Small intestine (tissue), 7 donors: ENCODE data around the gene ANKLE1. TPM values are rescaled to one million over a fixed set of nuclear protein-coding genes. Genes with fewer than 3 reads are reported as not detected.
A peak's percentile ranks its signal among the peaks of the same experiment; 100 is the strongest.
"Not testable (repeated sequence)": the region's sequence is repeated elsewhere in the genome, so short reads cannot be mapped to it uniquely, and the experiment has no call there.

Experiments
- DNase-seq, 2 donors: peaks; one replicate each; pipeline versions ENCODE4 v3.0.0 to v3.0.0-alpha.2; 2013
- FAIRE-seq: peaks from 2 replicates; lab custom pipeline; 2012; peaks lifted over from hg19 to GRCh38; lab: Jason Lieb, UNC
- H3K27ac ChIP-seq, 3 donors: one replicate each; pipeline ENCODE4 v1.5.1; 2013; ENCODE audit warnings: low read length in 2 of 3, mild to moderate bottlenecking in 2 of 3, control low read depth in 1 of 3, inconsistent platforms in 1 of 3, low read depth in 1 of 3, moderate library complexity in 1 of 3
- H3K27me3 ChIP-seq, 3 donors: one replicate each; pipeline ENCODE4 v1.6.1; 2013; ENCODE audit warnings: low read length in 3 of 3, inconsistent platforms in 1 of 3; ENCODE audit not compliant: control insufficient read depth in 3 of 3, insufficient read depth in 3 of 3
- H3K36me3 ChIP-seq, 3 donors: one replicate each; pipeline ENCODE4 v1.6.1; 2013; ENCODE audit warnings: low read length in 3 of 3, inconsistent platforms in 1 of 3, low read depth in 1 of 3, mild to moderate bottlenecking in 1 of 3, moderate library complexity in 1 of 3; ENCODE audit not compliant: control insufficient read depth in 3 of 3, insufficient read depth in 2 of 3
- H3K4me1 ChIP-seq, 3 donors: one replicate each; pipeline ENCODE4 v1.6.1; 2013; ENCODE audit warnings: low read length in 2 of 3, inconsistent platforms in 1 of 3, low read depth in 1 of 3, mild to moderate bottlenecking in 1 of 3, moderate library complexity in 1 of 3; ENCODE audit not compliant: control insufficient read depth in 3 of 3, insufficient read depth in 2 of 3
- H3K4me3 ChIP-seq, 3 donors: one replicate each; pipeline ENCODE4 v1.5.1; 2013; ENCODE audit warnings: low read length in 3 of 3, control low read depth in 1 of 3, inconsistent platforms in 1 of 3, low read depth in 1 of 3, mild to moderate bottlenecking in 1 of 3, moderate library complexity in 1 of 3
- H3K9me3 ChIP-seq, 2 donors: one replicate each; pipeline ENCODE4 v1.6.1; 2013; ENCODE audit warnings: low read depth in 1 of 2, low read length in 1 of 2; ENCODE audit not compliant: control insufficient read depth in 2 of 2, insufficient read depth in 1 of 2
- WGBS, 3 donors: extraction: QIAGEN DNeasy Blood & Tissue Kit; methylation state at CpG; one replicate each; pipeline ENCODE4 v1.1.7; 2013; 5-methylcytosine and 5-hydroxymethylcytosine counted together
- polyA plus RNA-seq, 4 donors: library from polyadenylated mRNA; stranded (reverse) in 3 of 4; unstranded in 1 of 4; fragments of 200-250 nt in 3 of 4; fragments of 120-200 nt in 1 of 4; gene quantifications; one replicate each; pipeline versions ENCODE4 v1.2.1 to v1.2.3, GENCODE V29; 2013
- donor health status: healthy with polysubstance abuse.
- donor health status: control.
- donor health status: control.
- donor health status: Bipolar disorder and iron deficiency.
- donor health status: healthy.

ANKLE1 gene
- polyA plus RNA-seq, 4 donors, result 0.15 to 0.71 (median 0.22) TPM; not detected in 1

DNA sequence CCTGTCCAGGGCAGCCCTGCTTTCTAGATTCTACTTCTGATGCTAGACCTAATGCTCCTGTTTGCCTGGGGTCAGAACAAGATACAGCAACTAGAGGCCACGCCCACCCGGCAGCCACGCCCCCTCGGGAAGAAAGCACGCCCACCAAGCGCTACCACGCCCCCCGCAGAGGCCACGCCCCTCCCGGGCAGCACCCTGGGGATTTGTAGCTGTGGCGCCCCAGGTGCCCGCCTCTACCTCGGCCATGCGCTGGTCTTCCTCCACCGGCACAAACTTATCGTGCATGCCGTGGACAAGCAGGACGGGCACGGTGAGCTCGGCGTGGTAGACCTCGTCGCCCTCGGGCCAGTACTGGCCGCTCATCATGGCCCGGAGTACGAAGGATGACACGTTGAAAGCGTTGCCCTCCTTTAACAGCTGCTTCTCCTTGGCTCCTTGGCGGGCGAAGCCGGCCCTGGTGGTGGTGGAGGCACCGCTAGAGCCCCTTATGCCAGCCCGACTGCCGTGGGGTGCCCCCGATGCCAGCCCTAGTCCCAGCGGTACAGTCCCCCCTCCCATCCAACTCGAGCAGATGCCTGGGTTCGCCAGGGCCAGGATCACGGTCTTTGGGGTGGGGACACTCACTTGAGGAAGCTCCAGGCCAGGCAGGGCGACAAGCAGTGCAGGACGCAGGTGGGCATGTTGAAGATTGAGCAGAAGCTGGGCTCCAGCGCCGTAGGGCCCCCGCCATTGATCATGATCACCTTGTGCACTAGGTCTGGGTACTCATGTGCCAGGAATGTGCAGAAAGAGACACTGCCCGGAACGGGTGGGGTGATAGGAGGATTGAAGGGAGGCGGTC lies 12.6 kb downstream of the ANKLE1 start:
- H3K36me3 ChIP-seq, result peaks cover 0 to 13% (median 0%) of the 10 kb centered on the region in 3 donors
- DNase-seq (no peak), FAIRE-seq (no peak)
- no peak overlapping the region for H3K4me3 ChIP-seq
- H3K9me3 ChIP-seq, result peaks cover 0 to 3% of the 10 kb centered on the region in 2 donors
- no peak overlapping the region for H3K27ac ChIP-seq
- H3K4me1 ChIP-seq, result peaks cover 0 to 4% (median 0%) of the 10 kb centered on the region in 3 donors
- no peaks in the 10 kb centered on the region for H3K27me3 ChIP-seq
- 78 to 82% (median 82%) methylated on average over 41 to 48 of the region's 48 CpGs for WGBS, 3 donors

DNA sequence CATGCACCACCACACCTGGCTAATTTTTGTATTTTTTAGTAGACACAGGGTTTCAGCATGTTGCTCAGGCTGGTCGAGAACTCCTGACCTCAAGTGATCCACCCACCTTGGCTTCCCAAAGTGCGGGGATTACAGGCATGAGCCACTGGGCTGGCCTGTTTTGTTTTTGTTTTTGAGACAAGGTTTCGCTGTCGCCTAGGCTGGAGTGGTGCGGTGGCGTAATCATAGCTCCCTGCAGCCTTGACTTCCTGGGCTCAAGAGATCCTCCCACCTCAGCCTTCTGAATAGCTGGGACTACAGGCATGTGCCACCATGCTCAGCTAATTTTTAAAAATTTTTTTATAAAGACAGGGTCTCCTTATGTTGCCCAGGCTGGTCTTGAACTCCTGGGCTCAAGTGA lies 13.8 kb downstream of the ANKLE1 start:
- not testable (repeated sequence) for DNase-seq, H3K4me1 ChIP-seq, H3K27me3 ChIP-seq, FAIRE-seq, H3K4me3 ChIP-seq, H3K27ac ChIP-seq, H3K9me3 ChIP-seq
- H3K36me3 ChIP-seq, result peaks cover 0 to 13% (median 0%) of the 10 kb centered on the region in 3 donors
- WGBS, 3 donors, result 95 to 98% (median 96%) methylated on average over 6 of the region's 6 CpGs

DNA sequence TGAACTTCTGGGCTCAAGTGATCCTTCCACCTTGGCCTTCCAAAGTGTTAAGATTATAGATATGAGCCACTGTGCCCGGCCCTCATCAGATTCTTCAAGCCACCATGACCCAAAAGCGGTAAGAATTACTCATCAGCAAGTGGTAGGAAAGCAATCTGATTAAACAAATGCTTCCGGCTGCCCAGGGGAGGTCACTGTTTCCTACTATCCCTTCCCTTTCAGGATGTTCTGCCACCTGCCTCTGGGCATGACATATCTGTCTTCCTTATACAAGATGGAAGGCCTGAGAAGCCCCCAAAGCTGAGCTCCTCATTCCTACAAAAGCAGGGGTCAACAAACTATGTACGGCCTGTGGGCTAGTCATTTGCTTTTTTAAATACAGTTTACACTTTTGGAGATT lies 14.6 kb downstream of the ANKLE1 start:
- peaks cover 0 to 3% of the 10 kb centered on the region in 2 donors for H3K9me3 ChIP-seq

DNA sequence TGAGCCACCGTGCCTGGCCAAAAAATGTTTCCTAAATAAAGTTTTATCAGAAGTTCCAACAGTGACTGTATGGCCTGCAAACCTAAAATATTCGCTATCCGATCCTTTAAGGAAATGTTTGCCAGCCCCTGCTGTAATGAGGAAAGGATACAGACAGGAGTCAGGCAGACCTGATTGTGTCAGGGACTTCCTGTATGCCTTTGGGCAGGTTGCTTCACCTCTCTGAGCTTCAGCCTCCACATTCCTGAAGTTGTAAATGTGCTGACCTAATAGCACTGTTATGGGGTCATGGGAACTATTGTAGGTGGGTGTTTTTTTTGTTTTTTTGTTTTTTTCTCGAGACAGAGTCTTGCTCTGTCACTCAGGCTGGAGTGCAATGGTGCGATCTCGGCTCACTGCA lies 15.3 kb downstream of the ANKLE1 start:
- no peak for FAIRE-seq
- 91 to 96% (median 94%) methylated on average over 6 of the region's 6 CpGs for WGBS, 3 donors

More for the DNA sequence above, 14.6 kb downstream of the ANKLE1 start:
- Histone ChIP-seq H3K4me1 (peaks cover 0 to 4% (median 0%) of the 10 kb centered on the region in 3 donors), H3K27me3 (no peaks in the 10 kb centered on the region), H3K36me3 (peaks cover 0 to 15% (median 0%) of the 10 kb centered on the region in 3 donors), H3K4me3 (no peak overlapping the region), H3K27ac (no peak overlapping the region)
- DNase-seq (no peak), FAIRE-seq (no peak)
- 55 to 57% (median 56%) methylated on average over 4 of the region's 4 CpGs for WGBS, 3 donors

DNA sequence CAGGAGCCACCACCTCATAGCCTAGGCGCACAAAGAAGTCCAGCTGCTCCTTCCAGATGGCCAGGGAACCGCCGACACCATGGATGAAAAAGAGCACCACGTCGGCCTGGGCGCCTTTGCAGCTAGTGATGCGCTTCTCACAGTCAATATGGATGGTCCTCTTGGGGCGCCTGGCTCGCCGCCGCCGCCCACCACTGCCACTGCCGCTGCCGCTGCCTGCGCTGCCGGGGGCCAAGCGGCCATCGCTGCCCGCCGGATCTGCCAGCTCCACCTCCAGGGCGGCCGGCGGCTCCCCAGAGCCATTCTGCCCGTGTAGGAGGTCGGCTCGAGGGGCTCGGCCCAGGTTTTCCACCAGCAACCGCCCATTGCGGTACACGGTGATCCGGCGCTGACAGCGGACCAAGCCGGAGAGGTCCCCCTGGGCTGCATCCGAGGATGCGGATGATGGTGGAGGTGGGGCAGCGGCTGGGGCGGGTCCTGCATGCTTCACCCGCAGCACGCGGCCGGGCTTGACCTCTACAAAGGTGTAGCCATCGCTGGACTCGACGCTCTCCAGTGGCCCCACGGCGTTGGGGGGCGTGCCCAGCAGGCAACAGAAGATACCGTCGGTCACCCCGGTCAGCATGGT lies 19.4 kb downstream of the ANKLE1 start:
- peaks cover 0 to 4% (median 0%) of the 10 kb centered on the region in 3 donors for H3K36me3 ChIP-seq
- no peak overlapping the region for H3K4me3 ChIP-seq
- H3K4me1 ChIP-seq, result peaks cover 5 to 19% (median 7%) of the 10 kb centered on the region in 3 donors
- no peaks in the 10 kb centered on the region for H3K27me3 ChIP-seq
- FAIRE-seq, result no peak
- H3K27ac ChIP-seq, result no peak overlapping the region
- no peaks in the 10 kb centered on the region for H3K9me3 ChIP-seq
- no peak for DNase-seq
- WGBS, 3 donors, result 95 to 96% (median 95%) methylated on average over 45 to 51 of the region's 51 CpGs

More for the DNA sequence above, 15.3 kb downstream of the ANKLE1 start:
- peaks cover 0 to 3% of the 10 kb centered on the region in 2 donors for H3K9me3 ChIP-seq
- peaks cover 0 to 17% (median 0%) of the 10 kb centered on the region in 3 donors for H3K36me3 ChIP-seq
- H3K4me3 ChIP-seq, result no peak overlapping the region
- H3K4me1 ChIP-seq, result peaks cover 0 to 2% (median 0%) of the 10 kb centered on the region in 3 donors
- H3K27me3 ChIP-seq, result no peaks in the 10 kb centered on the region
- no peak for DNase-seq
- no peak overlapping the region for H3K27ac ChIP-seq

DNA sequence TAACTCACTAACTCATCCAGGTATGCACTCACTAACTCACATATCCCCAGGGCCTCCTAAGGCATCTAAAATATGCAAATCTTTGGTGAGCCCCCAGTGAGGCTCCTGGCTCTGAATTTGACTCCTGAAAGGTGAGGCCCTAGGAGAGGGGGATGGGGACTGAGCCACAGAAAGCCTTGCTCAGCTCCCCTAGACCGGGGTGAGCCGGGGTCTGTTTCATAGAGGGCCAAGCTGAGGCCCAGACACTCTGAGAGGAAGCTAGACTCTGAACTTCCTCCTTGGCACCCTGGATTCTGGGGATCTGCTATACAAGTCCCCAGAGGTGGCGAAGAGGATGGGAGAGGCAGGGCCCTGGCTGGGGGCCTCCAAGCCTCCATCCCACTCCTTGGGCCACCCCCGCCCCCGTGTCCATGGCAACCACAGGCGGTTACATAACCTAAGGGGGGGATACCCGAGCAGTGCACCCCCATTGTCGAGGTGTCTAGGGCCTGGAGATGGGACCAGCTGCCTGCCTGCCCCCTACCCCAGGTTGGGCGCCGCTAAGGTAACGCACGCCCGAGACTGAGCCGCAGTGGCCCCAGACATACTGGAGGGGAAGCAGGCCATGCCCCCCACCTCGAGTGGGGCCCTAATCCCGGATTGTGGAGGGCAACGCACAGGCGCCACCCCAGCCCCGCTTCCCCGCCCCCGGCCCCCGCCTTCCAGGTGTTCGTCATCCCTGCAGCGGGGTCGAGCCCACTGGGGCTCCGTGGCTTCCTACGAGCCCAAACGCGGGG lies 20.9 kb downstream of the ANKLE1 start:
- DNase-seq, result peak in 1 of 2 donors; percentile 28
- Histone ChIP-seq H3K27me3 (no peaks in the 10 kb centered on the region), H3K9me3 (no peaks in the 10 kb centered on the region), H3K36me3 (peaks cover 0 to 4% (median 0%) of the 10 kb centered on the region in 3 donors), H3K4me3 (peak overlapping the region; percentile 54 to 70 (median 60)), H3K27ac (peak overlapping the region in 1 of 3 donors; percentile 40), H3K4me1 (peaks cover 5 to 22% (median 7%) of the 10 kb centered on the region in 3 donors)
- FAIRE-seq, result no peak
- 18 to 25% (median 21%) methylated on average over 16 to 29 of the region's 29 CpGs for WGBS, 3 donors

DNA sequence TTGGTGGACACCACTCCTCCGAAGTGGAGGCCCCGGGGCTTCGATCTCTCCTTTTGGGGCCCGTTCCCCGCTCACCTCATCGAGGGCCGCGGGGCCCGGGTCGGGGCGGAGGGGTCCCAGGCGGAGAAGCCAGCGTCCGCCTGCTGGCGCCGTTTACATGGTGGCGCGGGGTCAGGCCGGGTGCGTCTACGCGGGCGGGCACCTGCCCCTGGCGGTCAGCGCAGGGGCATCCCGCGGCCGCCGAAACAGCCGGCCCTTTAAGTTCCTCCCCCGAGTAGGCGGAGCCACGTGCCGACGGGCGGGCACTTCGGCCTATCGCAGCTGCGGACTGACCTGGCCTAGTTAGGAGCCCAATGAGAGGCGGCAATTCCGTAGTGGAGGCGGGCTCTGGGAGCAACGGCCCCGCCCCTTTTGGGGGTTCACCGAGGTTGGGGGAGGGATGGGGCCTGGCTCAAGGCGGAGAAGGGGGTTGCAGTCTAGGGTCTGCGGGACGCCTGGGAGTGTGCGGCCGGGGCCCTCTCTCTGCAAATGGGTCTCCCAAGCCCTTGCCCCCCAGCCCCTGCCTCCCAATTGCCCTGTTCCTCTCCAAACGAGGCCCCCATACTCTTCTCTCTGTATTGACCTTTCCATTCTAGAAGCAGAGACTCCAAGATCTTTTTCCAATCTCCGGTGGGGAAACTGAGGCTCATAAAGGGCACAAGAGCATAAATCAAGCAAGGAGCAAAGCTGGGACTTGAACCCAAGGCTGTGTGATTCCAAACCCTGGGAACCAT lies 21.7 kb downstream of the ANKLE1 start, which contains the start of gene ABHD8:
TSS of gene ABHD8 (minus strand) at position 259 of the 773 bp plus-strand sequence. CDS start 1,809 bp downstream, outside the sequence.
- peak within 1 kb of the TSS in 1 of 3 donors; percentile 40 for H3K27ac ChIP-seq
- FAIRE-seq, result no peak

More for the DNA sequence above, 21.7 kb downstream of the ANKLE1 start, which contains the start of gene ABHD8:
- no peaks in the 10 kb centered on the region for H3K9me3 ChIP-seq
- peaks cover 5 to 22% (median 7%) of the 10 kb centered on the region in 3 donors for H3K4me1 ChIP-seq
- DNase-seq, result peak; percentile 92 to 96
- H3K27me3 ChIP-seq, result no peaks in the 10 kb centered on the region
- peaks cover 0 to 4% (median 0%) of the 10 kb centered on the region in 3 donors for H3K36me3 ChIP-seq
- 2 to 3% (median 2%) methylated on average over 41 to 52 of the region's 52 CpGs for WGBS, 3 donors
- H3K4me3 ChIP-seq, result peak within 1 kb of the TSS; percentile 54 to 70 (median 60)
